SK-N-SH treated with all-trans-retinoic acid at 6 μM for 48 hours (cell line): ENCODE data around the gene ANKRD62.

Source experiments
- CREB5 ChIP-seq: fragments of 250-450 bp; sonication (Bioruptor Pico); IDR thresholded peaks from 2 replicates; pipeline ENCODE4 v1.5.1; 2020; ENCODE audit warnings: low read depth, mild to moderate bottlenecking, moderate library complexity
- CSRNP3 ChIP-seq: fragments of 250-450 bp; sonication (Bioruptor Pico); IDR thresholded peaks from 2 replicates; pipeline ENCODE4 v1.5.1; 2021; ENCODE audit warnings: mild to moderate bottlenecking, moderate library complexity
- OSR1 ChIP-seq: fragments of 250-450 bp; sonication (Bioruptor Pico); IDR thresholded peaks from 2 replicates; pipeline ENCODE4 v1.8.0; 2022; ENCODE audit warnings: moderate library complexity, mild to moderate bottlenecking, inconsistent platforms

GRCh38 chr18:12087471-12088025, 6.1 kb upstream of the ANKRD62 start:
- no peak for TF ChIP-seq CSRNP3 (CRISPR knock-in tag)
- no peak for TF ChIP-seq OSR1
- no peak for TF ChIP-seq CREB5 (CRISPR knock-in tag)
